Activated CD4-positive, alpha-beta T cell treated with anti-CD3 and anti-CD28 coated beads, Interleukin-2, amount 50 U/mL, for 16 hours (primary cell): ENCODE results near the gene ATG7.
A peak's percentile ranks its signal among the peaks of the same experiment; 100 is the strongest.

ENCODE experiments used
- DNase-seq: peaks from one replicate; pipeline ENCODE4 v3.0.0-alpha.2; 2020

The ATG7 gene

DNA sequence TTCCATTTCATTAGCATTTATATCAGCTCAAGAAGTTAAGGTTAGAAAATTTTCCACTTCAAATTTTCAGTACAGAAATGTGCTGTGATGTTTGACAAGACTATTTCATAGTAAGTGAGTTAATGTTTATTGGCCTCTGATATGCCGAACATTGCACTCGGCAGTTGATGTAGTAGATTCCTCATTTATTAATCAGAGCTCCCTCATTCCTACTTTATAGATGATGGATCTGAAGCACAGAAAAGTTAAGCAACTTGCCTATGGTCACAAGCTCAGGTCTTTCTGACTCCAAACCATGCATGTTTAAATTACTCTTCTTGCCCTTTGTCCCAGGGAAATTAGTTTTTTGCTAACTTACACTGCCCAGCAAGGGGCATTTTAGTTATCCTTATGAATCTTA, 92.0 kb downstream of the ATG7 start:
- DNase-seq = no peak

DNA sequence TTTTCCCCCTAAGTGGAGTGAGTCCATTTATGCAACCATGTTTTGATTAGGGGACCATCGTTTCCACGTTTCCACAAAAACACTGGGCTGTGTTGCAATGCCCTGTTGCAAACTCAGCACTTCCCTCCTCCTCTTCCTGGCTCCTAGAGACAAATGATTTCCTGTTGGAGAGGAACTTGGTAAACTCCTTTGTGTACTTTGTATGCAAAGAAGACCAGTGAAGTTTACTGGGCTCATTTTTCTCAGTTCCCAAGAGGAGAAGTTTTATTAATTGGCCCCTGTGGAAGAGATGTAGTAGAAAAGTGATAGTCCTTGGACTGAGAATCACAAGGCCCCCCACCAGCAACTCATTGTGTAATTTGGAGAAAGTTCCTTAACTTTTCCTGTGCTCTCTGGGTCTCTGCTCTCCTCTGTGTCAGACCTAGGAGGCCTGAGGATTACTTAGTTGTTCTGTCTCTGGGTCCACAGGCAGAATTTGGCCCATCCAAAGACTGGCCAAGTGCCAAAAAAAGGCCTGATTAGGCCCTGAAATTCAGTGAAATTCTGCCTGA, 95.0 kb downstream of the ATG7 start:
- DNase-seq = no peak

DNA sequence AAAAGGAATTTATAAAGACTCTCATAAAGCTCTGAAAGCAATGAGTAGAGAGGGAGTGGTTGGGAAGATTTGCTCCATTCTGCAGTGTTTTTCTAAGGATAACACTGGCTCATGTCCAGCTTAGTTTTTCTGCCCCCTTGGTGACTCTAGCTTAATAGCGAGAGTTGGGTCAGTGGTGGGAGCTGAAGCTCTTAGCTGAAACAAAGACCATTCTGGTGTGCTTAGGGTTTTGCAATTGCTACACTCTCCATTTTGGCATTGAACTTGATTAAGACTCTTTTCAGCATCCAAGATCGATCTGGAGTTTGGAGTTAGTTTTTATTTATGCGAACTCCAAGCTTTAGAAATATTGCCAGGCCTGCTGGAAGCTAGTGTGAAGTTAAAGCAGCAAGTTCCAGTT, 98.0 kb downstream of the ATG7 start:
- DNase-seq = no peak

DNA sequence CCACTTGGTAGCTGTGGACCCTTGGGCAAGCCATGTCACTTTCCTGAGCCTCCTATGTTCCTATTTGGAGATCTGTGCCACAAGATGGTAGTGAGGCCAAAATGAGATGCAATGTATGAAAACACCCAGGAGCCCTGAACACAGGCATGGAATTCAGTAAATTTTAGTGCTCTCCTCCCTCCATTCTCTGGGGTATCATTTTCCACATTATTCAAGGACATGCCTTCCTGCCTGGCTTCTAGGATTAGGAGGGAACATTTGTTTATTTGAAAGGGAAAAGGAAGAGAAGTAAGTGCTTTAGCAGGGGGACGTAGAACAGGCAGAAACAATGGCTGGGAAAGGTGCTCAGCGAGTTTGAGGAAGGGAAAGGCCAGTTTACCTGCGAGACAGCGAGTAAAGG, 98.8 kb downstream of the ATG7 start:
- DNase-seq = no peak

DNA sequence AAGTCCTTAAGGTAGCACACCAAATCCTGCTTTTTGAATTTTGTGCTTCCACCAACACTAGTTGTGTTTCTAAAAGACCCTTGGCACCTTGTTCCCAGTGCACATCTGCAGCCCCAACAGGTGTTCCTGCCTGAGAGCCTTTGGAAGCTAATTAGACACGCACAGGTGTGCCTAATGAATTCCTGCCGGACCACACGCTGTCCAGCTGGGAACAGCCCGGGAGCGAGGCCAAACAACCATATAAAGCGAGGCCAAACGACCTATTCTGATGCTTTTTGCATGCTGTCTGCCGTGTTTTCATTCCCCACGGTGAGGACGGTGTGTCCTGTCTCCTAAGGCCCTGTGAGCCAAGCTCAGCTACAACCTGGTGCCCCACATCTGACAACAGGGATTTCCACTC, 99.5 kb downstream of the ATG7 start:
- no peak for DNase-seq

DNA sequence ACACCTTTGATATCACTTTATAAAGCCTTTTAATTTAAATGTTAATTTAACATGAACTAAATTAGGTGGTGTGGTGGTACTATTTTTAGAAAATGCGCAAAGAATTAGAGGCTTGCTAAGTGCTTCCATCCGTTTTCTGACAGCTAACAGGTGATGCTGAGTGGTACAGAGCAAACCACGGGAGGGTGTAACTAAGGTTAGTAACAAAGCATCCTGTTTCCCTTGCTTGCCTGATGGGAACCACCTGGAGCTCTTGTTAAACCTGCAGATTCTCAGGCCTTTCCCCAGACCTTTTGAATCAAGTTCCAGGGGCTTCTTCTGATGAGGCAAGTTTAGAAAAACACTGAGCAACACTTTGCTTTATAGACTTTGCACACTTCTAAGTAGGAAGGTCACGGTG, 101.0 kb downstream of the ATG7 start:
- DNase-seq = no peak

DNA sequence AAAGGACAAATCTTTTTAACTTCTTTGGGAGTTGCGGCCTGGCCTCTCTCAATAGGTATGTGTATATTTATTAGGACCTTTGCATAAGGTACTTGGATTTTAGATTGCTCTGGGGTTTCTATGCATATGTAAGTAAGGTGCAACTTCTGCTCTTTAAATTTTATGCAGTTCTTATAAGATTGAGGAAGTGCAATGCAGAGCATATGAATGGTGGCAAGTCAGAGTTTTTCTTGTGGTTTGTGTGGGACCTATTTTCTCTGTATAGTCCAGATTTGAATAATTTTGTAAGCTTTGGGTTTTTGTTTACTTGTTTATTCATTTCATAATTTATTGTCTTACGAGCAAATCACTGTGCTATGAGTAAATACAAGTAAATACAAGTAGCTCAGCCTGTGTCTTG, 101.5 kb downstream of the ATG7 start:
- DNase-seq = no peak

DNA sequence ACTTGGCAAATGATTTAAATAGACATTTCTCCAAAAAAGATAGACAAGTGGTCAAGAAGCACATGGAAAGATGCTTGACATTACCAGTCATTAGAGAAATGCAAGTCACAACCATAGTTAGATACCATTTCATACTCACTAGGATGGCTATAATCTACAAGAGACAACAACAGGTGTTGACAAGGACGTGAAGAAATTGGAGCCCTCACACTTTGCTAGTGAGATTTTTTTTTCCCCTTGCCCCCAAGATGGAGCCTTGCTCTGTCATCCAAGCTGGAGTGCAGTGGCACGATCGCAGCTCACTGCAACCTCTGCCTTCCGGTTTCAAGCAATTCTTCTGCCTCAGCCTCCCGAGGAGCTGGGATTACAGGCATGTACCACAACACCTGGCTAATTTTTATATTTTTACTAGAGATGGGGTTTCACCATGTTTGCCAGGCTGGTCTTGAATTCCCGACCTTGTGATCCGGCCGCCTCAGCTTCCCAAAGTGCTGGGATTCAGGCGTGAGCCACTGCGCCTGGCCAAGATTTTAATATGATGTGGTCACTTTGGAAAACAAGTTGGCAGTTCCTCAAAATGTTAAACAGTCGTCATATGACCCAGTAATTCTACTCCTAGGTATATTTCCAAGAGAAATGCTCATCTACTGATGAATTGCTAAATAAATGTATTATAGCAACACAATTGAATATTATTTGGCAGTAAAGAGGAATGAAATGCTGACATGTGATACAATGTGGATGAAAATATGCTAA, 103.3 kb downstream of the ATG7 start:
- no peak for DNase-seq

DNA sequence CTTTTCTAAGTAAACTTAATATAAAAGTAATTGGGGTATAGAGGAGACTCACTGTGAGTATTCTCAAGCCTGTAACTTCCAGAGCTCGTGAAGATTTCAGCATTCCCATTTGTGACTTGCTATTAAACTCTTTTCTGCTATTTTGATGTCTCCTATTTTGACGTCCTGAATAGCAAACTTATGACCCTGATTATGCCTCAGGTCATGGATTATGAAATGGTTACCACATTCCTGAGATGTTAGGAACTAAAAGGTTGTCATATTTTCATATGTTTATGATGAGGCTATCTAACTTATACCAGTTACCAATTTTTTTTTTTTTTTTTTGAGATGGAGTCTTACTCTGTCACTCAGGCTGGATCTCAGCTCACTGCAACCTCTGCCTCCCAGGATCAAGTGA, 105.5 kb downstream of the ATG7 start:
- DNase-seq = no peak

DNA sequence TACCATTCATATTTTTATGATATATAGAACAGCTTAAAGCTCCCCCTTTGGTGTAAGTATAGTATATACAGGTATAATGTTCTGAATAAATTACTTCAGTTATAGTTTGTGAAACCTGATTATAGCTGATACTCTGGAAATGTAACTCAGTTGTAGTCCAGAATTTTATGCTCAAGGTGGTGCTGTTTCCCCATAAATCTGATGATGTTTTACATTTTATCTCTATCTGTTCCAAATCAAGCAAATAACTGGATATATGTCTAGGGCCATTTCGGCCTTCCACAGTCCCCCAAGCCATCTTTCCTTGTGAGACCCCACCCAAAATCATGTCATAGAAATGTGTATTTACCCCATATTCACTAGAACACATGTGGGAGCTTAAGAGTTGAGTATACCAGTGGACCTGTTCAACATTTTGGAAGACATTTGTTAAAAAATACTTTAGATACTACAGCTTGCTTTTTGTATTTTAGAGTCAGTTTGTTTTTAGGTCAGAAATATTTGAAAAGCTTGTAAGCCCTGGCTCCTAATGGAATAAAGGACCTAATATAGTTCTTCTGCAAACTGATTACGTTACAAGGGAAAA, 107.1 kb downstream of the ATG7 start:
- DNase-seq = peak; percentile 28

DNA sequence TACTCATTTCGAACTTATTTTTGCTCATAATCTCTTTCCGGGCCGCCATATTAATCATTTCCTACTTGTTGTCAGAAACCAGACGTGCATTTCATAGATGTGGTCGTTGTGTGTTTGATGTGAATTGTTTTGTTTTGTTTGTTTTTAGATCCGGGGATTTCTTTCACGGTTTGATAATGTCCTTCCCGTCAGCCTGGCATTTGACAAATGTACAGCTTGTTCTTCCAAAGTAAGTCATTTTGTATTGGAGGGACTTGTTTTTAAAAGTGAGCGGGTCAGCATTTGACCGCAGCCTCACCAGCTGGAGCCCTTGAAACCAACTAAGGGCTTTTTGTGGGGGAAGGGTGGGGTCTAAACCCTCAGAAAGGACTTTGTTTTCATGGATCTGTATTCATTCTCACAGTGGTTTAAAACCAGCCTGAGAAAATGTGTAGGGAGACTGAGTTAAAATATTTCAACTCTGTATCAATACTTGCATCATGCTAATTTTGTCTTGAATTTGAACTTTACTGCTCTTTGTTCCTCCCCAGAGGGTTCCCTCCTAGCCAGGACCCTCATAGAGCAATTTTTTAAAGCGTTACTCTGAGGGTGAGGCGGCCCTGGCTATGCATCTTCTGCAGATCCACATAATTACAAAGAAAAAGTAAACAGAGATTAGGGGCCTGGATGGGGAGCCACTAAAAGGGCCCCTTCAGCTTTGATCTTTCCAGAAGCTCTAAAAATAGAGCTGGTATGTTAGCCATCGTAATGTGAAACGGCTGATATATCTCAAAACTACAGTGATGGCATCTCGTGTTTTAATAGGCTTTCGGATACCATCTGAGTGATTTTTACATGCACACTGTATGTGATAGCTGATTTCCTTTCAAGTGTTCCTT, 107.9 kb downstream of the ATG7 start:
- no peak for DNase-seq

DNA sequence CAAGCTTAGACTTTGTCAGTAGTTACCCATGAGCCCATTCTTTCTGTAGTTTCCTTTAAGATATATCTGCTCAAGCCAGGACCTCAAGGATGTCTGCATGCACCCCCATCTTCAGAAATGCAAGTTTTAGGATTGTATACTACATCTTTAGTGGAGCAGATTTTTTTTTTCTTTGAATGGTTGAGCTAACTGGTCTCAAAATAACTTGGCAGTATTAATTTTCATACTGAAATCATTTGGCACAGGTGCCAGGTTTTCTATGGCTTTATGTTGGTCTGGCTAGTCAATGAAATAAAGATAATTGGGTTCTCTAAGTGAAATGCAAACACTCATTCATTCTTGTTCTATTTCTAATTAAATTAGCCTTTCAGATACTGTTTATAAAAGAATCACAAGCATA, 108.9 kb downstream of the ATG7 start:
- no peak for DNase-seq

DNA sequence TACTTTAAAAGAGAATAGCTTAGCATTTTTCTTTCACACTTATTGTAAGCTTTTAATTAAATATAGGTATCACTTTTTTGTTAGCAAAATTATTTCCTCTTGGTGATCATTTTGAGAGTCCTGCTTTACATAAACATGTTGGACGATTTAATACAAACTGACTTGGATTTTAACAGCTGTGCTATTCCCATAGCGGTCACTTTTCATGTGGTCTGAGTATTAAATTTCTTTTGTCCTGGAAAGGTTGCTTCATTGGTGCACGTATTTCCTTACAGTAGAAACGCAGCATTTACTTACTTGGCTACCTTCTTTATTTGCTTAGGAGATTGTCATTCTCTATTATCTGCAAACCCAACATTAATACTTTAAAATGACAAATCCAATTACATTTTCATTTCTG, 109.4 kb downstream of the ATG7 start:
- no peak for DNase-seq

DNA sequence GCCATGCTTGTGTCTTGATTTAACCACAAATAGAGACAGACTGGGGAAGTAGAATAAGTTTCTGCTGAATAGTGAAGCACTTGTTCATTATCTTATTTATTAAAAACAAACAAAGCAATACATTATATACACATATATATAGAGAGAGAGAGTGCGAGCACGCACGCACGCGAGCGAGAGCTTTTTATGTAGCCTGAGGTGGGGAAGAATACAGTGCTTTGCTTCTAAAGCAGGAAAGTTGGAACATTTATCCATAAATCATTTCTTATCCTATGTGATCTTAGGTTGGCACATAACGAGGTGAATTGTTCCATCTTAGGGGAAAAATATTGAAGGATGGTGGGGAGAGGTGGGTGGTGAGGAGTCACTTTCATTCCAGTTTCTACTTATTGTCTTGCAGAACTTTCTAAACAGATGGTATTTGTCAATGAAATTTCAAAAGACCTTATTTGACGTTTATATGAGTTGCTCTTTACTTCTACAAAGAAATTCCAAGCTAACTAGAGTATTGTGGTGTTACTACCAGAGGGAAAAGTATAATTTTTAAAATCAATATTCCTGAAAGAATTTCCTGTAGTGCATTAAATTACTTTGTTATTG, 110.0 kb downstream of the ATG7 start:
- no peak for DNase-seq

DNA sequence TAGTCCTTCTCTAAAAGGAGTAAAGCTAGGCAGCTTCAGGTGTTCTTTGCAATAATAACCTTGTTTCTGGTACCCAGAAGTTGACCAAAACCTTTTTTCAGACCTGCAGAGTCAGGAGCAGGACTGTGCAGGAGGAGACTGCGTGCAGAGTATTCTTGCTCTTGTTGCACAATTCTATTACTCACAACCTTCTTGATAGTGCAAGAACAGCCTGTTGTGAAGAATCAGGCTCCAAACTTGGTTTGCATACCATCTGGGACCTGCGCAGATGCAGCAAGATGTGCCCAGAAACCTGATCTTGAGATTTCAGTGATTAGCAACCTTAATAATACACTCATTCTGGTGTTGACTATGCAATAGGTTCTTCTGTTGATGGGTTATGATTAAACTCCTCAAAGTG, 111.9 kb downstream of the ATG7 start:
- DNase-seq = no peak

DNA sequence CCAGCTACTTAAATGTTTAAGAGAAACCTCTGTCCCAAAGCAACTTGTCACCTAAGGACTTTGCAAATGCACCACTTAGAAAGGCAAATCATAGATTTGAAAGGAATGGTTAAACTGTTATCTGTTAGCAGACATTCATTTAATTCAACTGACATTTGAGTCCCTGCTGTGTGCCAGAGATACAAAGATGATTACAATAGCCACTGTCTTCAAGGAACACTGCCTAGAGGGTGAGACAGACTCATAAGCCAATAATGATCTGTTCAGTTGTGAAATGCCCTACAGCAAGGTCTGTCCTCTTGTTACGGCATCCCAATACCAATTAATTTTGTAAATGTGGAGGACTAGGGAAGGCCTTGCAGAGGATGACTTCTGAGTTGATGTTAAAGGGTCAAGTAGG, 113.1 kb downstream of the ATG7 start:
- DNase-seq = no peak

DNA sequence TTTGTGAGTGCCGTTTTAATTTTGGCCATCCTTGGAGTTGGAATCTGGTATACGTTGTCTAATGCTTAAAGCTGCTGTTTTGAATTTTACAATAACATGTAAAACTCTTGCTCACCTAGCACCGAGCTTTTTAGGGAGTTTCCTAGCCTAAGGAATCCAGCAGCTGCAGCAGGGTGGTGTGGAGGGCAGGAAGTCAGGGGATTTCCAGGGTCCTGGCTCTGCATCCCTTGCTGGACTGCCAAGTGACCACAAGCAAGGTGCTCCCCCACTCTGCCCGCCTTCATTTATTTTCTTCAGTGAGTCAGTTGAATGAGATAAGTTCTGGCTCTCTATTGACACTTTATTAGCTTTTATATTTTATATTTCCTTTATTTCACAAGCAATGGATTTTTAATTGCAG, 113.7 kb downstream of the ATG7 start:
- no peak for DNase-seq

DNA sequence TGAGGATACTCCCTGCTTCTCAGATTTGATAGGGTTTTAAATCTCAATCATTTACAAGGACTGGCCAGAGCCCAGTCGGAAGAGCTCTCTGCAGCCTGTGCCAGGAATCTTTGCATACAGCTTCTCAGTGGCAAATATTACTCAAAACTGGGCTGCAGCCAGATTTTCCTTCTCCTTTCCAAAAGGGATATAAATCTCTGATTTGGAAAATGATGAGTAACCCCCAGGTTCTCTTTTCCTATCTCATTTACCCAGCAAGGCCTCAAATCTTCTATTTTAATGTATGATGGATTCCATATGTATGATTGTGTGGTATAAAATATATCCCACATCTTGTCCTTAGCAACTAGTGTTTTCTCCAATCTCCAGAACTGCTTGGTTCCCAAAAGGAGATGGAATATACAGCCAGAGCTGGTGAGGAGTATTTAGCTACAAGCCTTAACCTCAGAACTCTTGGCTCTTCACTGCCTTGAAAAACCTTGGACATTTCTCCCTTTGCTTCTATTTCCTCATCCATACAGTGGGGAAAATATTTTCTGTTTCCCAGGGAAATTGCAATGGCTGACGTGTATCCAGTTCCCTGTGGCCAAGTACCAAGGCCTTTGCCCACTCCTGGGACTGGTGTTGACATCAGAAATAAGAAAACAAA, 114.4 kb downstream of the ATG7 start:
- DNase-seq = no peak

DNA sequence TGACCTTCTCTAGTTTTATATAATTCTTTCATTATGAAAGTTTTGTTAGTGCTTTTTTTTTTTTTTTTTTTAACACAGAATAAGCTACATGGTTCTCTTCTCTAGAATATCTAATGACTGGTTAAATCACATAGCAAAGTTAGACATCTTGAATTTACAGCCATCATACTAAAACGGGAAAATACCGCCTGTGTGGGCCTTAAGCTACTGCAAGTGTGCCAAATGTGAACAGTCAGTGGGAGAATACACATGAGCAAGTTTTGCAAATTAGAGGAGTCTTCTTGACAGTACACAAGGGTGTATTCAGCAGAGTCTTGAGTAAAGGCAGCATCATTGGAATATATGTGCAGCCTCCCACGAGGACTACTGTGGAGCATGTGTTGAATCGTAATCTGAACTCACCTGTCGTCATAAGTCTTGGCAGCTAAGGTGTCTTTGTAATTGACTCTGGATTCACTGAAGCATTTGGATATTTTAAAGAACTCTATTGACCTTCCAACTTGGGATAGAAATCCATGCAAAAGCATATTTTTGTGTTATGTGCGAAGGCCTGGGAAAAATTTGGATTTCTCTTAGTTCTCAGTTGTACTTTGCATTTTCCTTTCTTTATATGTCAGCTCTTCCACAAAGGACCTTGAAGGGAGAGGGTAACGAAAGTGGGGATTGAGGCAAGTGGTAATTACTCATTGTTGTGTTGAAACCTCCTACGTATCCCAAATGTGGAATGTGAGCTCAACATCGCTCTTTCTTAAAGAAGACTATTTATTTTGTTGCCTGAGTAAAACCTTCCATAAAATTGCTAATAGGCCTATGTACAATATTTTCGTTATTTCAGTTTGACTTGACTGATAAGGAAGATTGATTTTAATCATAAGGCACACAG, 117.4 kb downstream of the ATG7 start:
- DNase-seq = no peak

DNA sequence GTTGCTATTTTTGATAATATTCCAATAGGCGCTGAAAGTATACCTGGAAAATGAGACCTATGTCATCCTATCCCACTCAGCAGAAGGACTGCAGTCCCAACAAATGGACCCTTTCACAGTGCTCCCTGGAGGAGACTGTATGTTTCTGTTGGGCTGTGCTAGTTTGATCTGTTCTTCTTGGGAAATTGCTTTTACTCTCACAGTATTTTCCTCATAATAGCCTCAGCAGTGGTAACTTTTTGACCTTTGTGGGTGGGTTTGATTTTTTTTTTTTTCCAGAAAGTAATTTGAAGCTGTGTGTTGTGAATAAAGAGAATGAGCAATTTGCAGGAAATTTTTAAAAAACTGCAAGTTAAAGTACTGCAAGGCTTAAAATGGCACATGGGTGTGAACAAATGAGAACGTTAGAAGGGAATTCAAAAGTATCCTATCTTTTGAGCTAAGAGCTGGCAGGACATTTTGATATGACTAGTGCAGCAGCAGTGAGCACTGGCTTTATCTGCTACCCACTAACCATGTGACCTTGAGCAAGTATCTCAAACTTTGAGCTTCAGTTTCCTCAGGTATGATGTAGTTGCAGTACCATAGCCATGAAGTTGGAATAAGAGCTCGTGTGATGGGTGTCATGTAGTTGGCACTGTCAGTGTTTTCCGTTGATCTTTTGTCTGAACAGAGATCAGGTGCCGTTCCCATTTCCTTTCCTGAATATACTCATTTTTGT, 118.4 kb downstream of the ATG7 start:
- DNase-seq = no peak
